H1 (cell line): ENCODE measurements around the gene MYO3A. TPM values are rescaled to one million over a fixed set of nuclear protein-coding genes. Genes with fewer than 3 reads are reported as not detected.

Experiments used
- CTCF ChIA-PET: fragments of 300-600 bp; sonication (Branson Sonifier 250); formaldehyde crosslinking; loops from one replicate; lab custom pipeline; 2021; ENCODE audit not compliant: partially characterized antibody; lab: Charles Lee
- POLR2A ChIA-PET: fragments of 300-600 bp; sonication (Branson Sonifier 250); formaldehyde crosslinking; loops from one replicate; lab custom pipeline; 2021; ENCODE audit warnings: inconsistent platforms; ENCODE audit not compliant: partially characterized antibody; lab: Charles Lee
- DNase-seq, 2 experiments: peaks; one replicate each; pipeline versions ENCODE4 v3.0.0 to v3.0.0-alpha.2; 2010 to 2022; ENCODE audit warnings: low spot score in 2 of 2, low read depth in 1 of 2, mixed read lengths in 1 of 2
- FAIRE-seq: peaks from 2 replicates; lab custom pipeline; 2011; peaks lifted over from hg19 to GRCh38; lab: Jason Lieb, UNC
- H2AFZ ChIP-seq: 2 replicates; pipeline ENCODE4 v1.8.1; 2012; ENCODE audit warnings: low read length, inconsistent platforms
- H2AK5ac ChIP-seq: 2 replicates; pipeline ENCODE4 v1.6.1; 2013; ENCODE audit warnings: low read depth, low read length
- H2BK120ac ChIP-seq: replicated peaks from 2 replicates; pipeline ENCODE3; 2013; ENCODE audit warnings: low read depth, low read length, inconsistent platforms
- H2BK12ac ChIP-seq: 2 replicates; pipeline ENCODE4 v1.6.1; 2013; ENCODE audit warnings: low read depth, low read length
- H2BK15ac ChIP-seq: 2 replicates; pipeline ENCODE4 v1.6.1; 2013; ENCODE audit warnings: low read length
- H2BK20ac ChIP-seq: 2 replicates; pipeline ENCODE4 v1.6.1; 2013; ENCODE audit warnings: low read length
- H2BK5ac ChIP-seq: 2 replicates; pipeline ENCODE4 v1.6.1; 2013; ENCODE audit warnings: low read depth, low read length
- H3K14ac ChIP-seq: 2 replicates; pipeline ENCODE4 v1.6.1; 2013; ENCODE audit warnings: inconsistent platforms; ENCODE audit not compliant: insufficient read length
- H3K18ac ChIP-seq: 2 replicates; pipeline ENCODE4 v1.6.1; 2013; ENCODE audit warnings: low read length; ENCODE audit errors: extremely low read depth
- H3K23ac ChIP-seq: 2 replicates; pipeline ENCODE4 v1.6.1; 2013; ENCODE audit warnings: inconsistent platforms; ENCODE audit not compliant: insufficient read length
- H3K23me2 ChIP-seq: 2 replicates; pipeline ENCODE4 v1.6.1; 2013; ENCODE audit warnings: low read depth, low read length
- H3K27ac ChIP-seq: 2 replicates; pipeline ENCODE4 v1.6.1; 2011; ENCODE audit warnings: low read depth, low read length, inconsistent platforms
- H3K27me3 ChIP-seq, 4 experiments: replicated peaks in 1 of 4; 1 replicate in 1 of 4; 2 replicates in 3 of 4; pipeline versions ENCODE4 v1.6.1 to v1.8.1; 2011 to 2013; ENCODE audit warnings: low read length in 3 of 4, mild to moderate bottlenecking in 3 of 4, inconsistent platforms in 2 of 4, mixed read lengths in 2 of 4, moderate library complexity in 1 of 4; ENCODE audit not compliant: control insufficient read depth in 3 of 4, insufficient read depth in 3 of 4; ENCODE audit errors: extremely low read depth in 1 of 4
- H3K36me3 ChIP-seq, 4 experiments: 2 replicates each; pipeline versions ENCODE4 v1.6.1 to v1.8.1; 2011 to 2013; ENCODE audit warnings: mild to moderate bottlenecking in 4 of 4, low read length in 3 of 4, moderate library complexity in 2 of 4, control low read depth in 1 of 4, inconsistent platforms in 1 of 4; ENCODE audit not compliant: insufficient read depth in 4 of 4, control insufficient read depth in 2 of 4
- H3K4ac ChIP-seq: replicated peaks from 2 replicates; pipeline ENCODE3; 2013; ENCODE audit warnings: low read length, low read depth, mixed read lengths, inconsistent platforms; ENCODE audit not compliant: insufficient read length
- H3K4me1 ChIP-seq, 4 experiments: replicated peaks in 1 of 4; 1 replicate in 1 of 4; 2 replicates in 3 of 4; pipeline versions ENCODE4 v1.6.1 to v1.8.1; 2011 to 2013; ENCODE audit warnings: low read length in 3 of 4, inconsistent platforms in 2 of 4, mixed read lengths in 1 of 4; ENCODE audit not compliant: insufficient read depth in 4 of 4, control insufficient read depth in 3 of 4
- H3K4me2 ChIP-seq, 2 experiments: 2 replicates each; pipeline versions ENCODE4 v1.6.1 to v1.8.1; 2011 to 2013; ENCODE audit warnings: low read depth in 2 of 2, low read length in 2 of 2, control low read depth in 1 of 2, inconsistent platforms in 1 of 2, mild to moderate bottlenecking in 1 of 2; ENCODE audit not compliant: insufficient read depth in 1 of 2
- H3K4me3 ChIP-seq, 4 experiments: fragments of 200-600, 300-600 bp in 1 of 4; sonication (generic), shearing (Covaris generic), sonication (Bioruptor Twin) in 1 of 4; 2 replicates each; pipeline versions ENCODE4 v1.5.1 to v1.8.1; 2011 to 2016; ENCODE audit warnings: low read length in 4 of 4, low read depth in 3 of 4, control low read depth in 2 of 4, inconsistent platforms in 2 of 4, mild to moderate bottlenecking in 2 of 4, mixed read lengths in 1 of 4, moderate library complexity in 1 of 4; ENCODE audit not compliant: insufficient read depth in 2 of 4; ENCODE audit errors: extremely low read depth in 1 of 4
- H3K56ac ChIP-seq: replicated peaks from 2 replicates; pipeline ENCODE3; 2013; ENCODE audit warnings: low read depth, mild to moderate bottlenecking, mixed read lengths, low read length, inconsistent platforms; ENCODE audit not compliant: insufficient read length
- H3K79me1 ChIP-seq: 2 replicates; pipeline ENCODE4 v1.6.1; 2013; ENCODE audit warnings: low read depth, low read length, control low read depth
- H3K79me2 ChIP-seq, 2 experiments: 2 replicates each; pipeline versions ENCODE4 v1.6.1 to v1.8.1; 2012 to 2013; ENCODE audit warnings: low read length in 2 of 2, mild to moderate bottlenecking in 2 of 2, inconsistent platforms in 1 of 2; ENCODE audit not compliant: insufficient read depth in 2 of 2, control insufficient read depth in 1 of 2
- H3K9ac ChIP-seq, 4 experiments: replicated peaks in 1 of 4; 1 replicate in 1 of 4; 2 replicates in 3 of 4; pipeline versions ENCODE4 v1.6.1 to v1.8.1; 2011 to 2013; ENCODE audit warnings: low read depth in 3 of 4, low read length in 3 of 4, control low read depth in 2 of 4, mild to moderate bottlenecking in 2 of 4, moderate library complexity in 2 of 4, inconsistent platforms in 1 of 4; ENCODE audit errors: extremely low read depth in 1 of 4
- H3K9me3 ChIP-seq, 2 experiments: 2 replicates each; pipeline versions ENCODE4 v1.6.1 to v1.8.1; 2012 to 2013; ENCODE audit warnings: mild to moderate bottlenecking in 2 of 2, moderate library complexity in 2 of 2, control low read depth in 1 of 2, inconsistent platforms in 1 of 2, low read depth in 1 of 2, low read length in 1 of 2, mixed read lengths in 1 of 2; ENCODE audit not compliant: insufficient read depth in 2 of 2
- H4K20me1 ChIP-seq, 2 experiments: replicated peaks in 1 of 2; 2 replicates each; pipeline versions ENCODE3 to v1.8.1; 2011 to 2013; ENCODE audit warnings: inconsistent platforms in 2 of 2, low read length in 2 of 2, mild to moderate bottlenecking in 1 of 2; ENCODE audit not compliant: insufficient read depth in 2 of 2, control insufficient read depth in 1 of 2
- H4K5ac ChIP-seq: 2 replicates; pipeline ENCODE4 v1.6.1; 2013; ENCODE audit warnings: low read length, low read depth, mixed read lengths, inconsistent platforms; ENCODE audit not compliant: insufficient read length
- H4K8ac ChIP-seq: 2 replicates; pipeline ENCODE4 v1.8.0; 2013; ENCODE audit warnings: mild to moderate bottlenecking, moderate library complexity, low read length, inconsistent platforms; ENCODE audit not compliant: insufficient read depth; ENCODE audit errors: extremely low read depth
- H4K91ac ChIP-seq: replicated peaks from 2 replicates; pipeline ENCODE3; 2013; ENCODE audit warnings: low read length, mixed read lengths, inconsistent platforms; ENCODE audit not compliant: insufficient read length
- ASH2L ChIP-seq: fragments of 200-600, 300-600 bp; sonication (generic); IDR thresholded peaks from one replicate; pipeline ENCODE4 v1.7.1; 2017; ENCODE audit warnings: low read length
- CBX5 ChIP-seq: fragments of 300-800, 300-1000 bp; sonication (generic); IDR thresholded peaks from 2 replicates; pipeline ENCODE4 v1.7.1; 2016; ENCODE audit warnings: antibody characterized with exemption, low read length, low read depth
- EP300 ChIP-seq, 2 experiments: IDR thresholded peaks; 1 replicate in 1 of 2; 2 replicates in 1 of 2; pipeline ENCODE4 v1.6.1; 2011 to 2012; ENCODE audit warnings: low read depth in 2 of 2, low read length in 2 of 2, mild to moderate bottlenecking in 2 of 2, borderline replicate concordance in 1 of 2, inconsistent platforms in 1 of 2, moderate library complexity in 1 of 2
- POU5F1 ChIP-seq: IDR thresholded peaks from 2 replicates; pipeline ENCODE4 v1.6.1; 2011; ENCODE audit warnings: low read depth, mild to moderate bottlenecking, low read length, moderate library complexity
- RFX5 ChIP-seq: IDR thresholded peaks from 2 replicates; pipeline ENCODE4 v1.6.1; 2011; ENCODE audit warnings: low read depth, low read length, improper control_type of control experiment, borderline replicate concordance
- SIX5 ChIP-seq: IDR thresholded peaks from 2 replicates; pipeline ENCODE4 v1.6.1; 2011; ENCODE audit warnings: mild to moderate bottlenecking, low read depth, low read length
- SUZ12 ChIP-seq: fragments of 200-600 bp; sonication (generic); IDR thresholded peaks from 2 replicates; pipeline ENCODE4 v1.6.1; 2012; ENCODE audit warnings: mild to moderate bottlenecking, inconsistent platforms, low read length, moderate library complexity, mixed read lengths
- TCF12 ChIP-seq: IDR thresholded peaks from 2 replicates; pipeline ENCODE4 v1.6.1; 2011; ENCODE audit warnings: low read depth, mild to moderate bottlenecking, low read length
- WGBS, 2 experiments: shearing (Covaris generic) in 1 of 2; methylation state at CpG; one replicate each; pipeline versions ENCODE4 v1.1.6 to v1.1.7; 2013 to 2015; ENCODE audit warnings: low lambda C conversion rate in 2 of 2, mixed read lengths in 2 of 2, inconsistent platforms in 1 of 2, low coverage in 1 of 2, missing lambda C conversion rate in 1 of 2; ENCODE audit not compliant: insufficient replicate concordance in 2 of 2, insufficient coverage in 1 of 2, insufficient read length in 1 of 2; ENCODE audit errors: extremely low coverage in 1 of 2, missing lambda C conversion rate in 1 of 2; 5-methylcytosine and 5-hydroxymethylcytosine counted together
- polyA plus RNA-seq, 7 experiments: library from polyadenylated mRNA; depleted of rRNA in 3 of 7; stranded (reverse) in 5 of 7; unstranded in 2 of 7; fragments of >200 nt in 5 of 7; fragments of 200-250 nt in 2 of 7; gene quantifications; 1 replicate in 5 of 7; 2 replicates in 1 of 7; 4 replicates in 1 of 7; pipeline versions ENCODE4 v1.2.1 to v1.2.3, GENCODE V29; 2011 to 2013; ENCODE audit warnings: missing spikeins in 2 of 7, mixed read lengths in 2 of 7
- total RNA-seq: library from RNA; stranded (reverse); fragmentation: NEBNext Ultra II Directional; extraction: Animal tissue kit (Norgen Biotek cat#: 25700); gene quantifications from 2 replicates; pipeline ENCODE4 v1.2.1, GENCODE V29; 2021

MYO3A gene
- total and polyA plus RNA-seq, 2 of the 8 experiments (the other 6 are each of a cell fraction or from before 2014, with no cell fraction given): 3.9 to 5.3 TPM

GRCh38 chr10:25912866-25913265 lies 21.2 kb upstream of the MYO3A start:
- Histone ChIP-seq H3K4ac (no peak overlapping the region), H4K5ac (no peak overlapping the region), H4K8ac (no peak overlapping the region), H3K56ac (no peak overlapping the region), H2BK15ac (no peak overlapping the region), H4K91ac (no peak overlapping the region), H3K4me3 (no peak overlapping the region), H2AFZ (no peak overlapping the region), H3K79me2 (no peaks in the 10 kb centered on the region), H3K4me2 (no peak overlapping the region), H2BK12ac (no peak overlapping the region), H3K4me1 (peaks cover 0 to 3% (median 0%) of the 10 kb centered on the region in 4 experiments; a peak in 1 of 7 replicates), H3K36me3 (no peaks in the 10 kb centered on the region), H3K9ac (no peak overlapping the region), H3K18ac (no peak overlapping the region; the same call in 1 of the 2 replicates), H2AK5ac (no peak overlapping the region), H3K27ac (no peak overlapping the region), H4K20me1 (no peaks in the 10 kb centered on the region), H2BK20ac (no peak overlapping the region), H3K9me3 (peaks cover 4 to 8% of the 10 kb centered on the region in 2 experiments; a peak in 2 of 4 replicates), H2BK120ac (no peak overlapping the region), H3K27me3 (no peaks in the 10 kb centered on the region), H2BK5ac (no peak overlapping the region), H3K79me1 (no peaks in the 10 kb centered on the region), H3K23me2 (no peaks in the 10 kb centered on the region), H3K14ac (no peak overlapping the region), H3K23ac (no peak overlapping the region)
- ChIA-PET CTCF (interaction anchor here (0.7 to 1.2 kb wide), 3 partner anchors 155 to 354 kb away, joined by 3 to 5 read pairs (median 3); no protein-coding TSS in a partner anchor), POLR2A (no interaction called here)
- no peak for FAIRE-seq
- WGBS, 2 experiments: 77% methylated on average over 1 of the region's 2 CpGs; no CpG with 5 or more reads in 1 of the 2 experiments
- DNase-seq: no peak
- TF ChIP-seq TCF12: no peak
- no peak for TF ChIP-seq ASH2L
- no peak for TF ChIP-seq SIX5
- no peak for TF ChIP-seq EP300 (IDR thresholded peaks at IDR 0.05; ENCODE audit: borderline replicate concordance in 1 of 2, low read depth in 2 of 2, low read length in 2 of 2)
- no peak for TF ChIP-seq RFX5
- no peak for TF ChIP-seq CBX5
- TF ChIP-seq SUZ12: no peak
- no peak for TF ChIP-seq POU5F1
